Stomach (tissue), 4 donors: Measurements from ENCODE around the gene GPLD1.

ENCODE experiments used
- EP300 ChIP-seq: sonication (generic); formaldehyde crosslinking; IDR thresholded peaks from one replicate; pipeline ENCODE4 v1.6.1; 2017; ENCODE audit warnings: antibody characterized with exemption
- POLR2A ChIP-seq, 4 donors: fragments of 450-650 bp; IDR thresholded peaks; one replicate each; pipeline ENCODE4 v1.6.1; 2016; ENCODE audit warnings: antibody characterized with exemption in 4 of 4, control low read depth in 2 of 4, mild to moderate bottlenecking in 1 of 4, moderate library complexity in 1 of 4
- POLR2AphosphoS5 ChIP-seq, 3 donors: sonication (generic); formaldehyde crosslinking; IDR thresholded peaks; one replicate each; pipeline ENCODE4 v1.6.1; 2016; ENCODE audit warnings: antibody characterized with exemption in 3 of 3
- TF ChIP-seq, protein P1 (sequence below), 7 experiments: fragments of 450-650 bp in 4 of 7; fragments of 200-600 bp in 3 of 7; sonication (generic) in 3 of 7; IDR thresholded peaks; one replicate each; pipeline ENCODE4 v1.5.1; 2016 to 2019; ENCODE audit warnings: antibody characterized with exemption in 7 of 7, control low read depth in 2 of 7, mild to moderate bottlenecking in 1 of 7

GRCh38 chr6:24448396-24448795 lies 41.0 kb downstream of the GPLD1 start:
- TF ChIP-seq POLR2A (IDR thresholded peaks at IDR 0.05) (no peak), POLR2AphosphoS5 (IDR thresholded peaks at IDR 0.05) (no peak), EP300 (no peak)
- TF ChIP-seq, protein P1, sequence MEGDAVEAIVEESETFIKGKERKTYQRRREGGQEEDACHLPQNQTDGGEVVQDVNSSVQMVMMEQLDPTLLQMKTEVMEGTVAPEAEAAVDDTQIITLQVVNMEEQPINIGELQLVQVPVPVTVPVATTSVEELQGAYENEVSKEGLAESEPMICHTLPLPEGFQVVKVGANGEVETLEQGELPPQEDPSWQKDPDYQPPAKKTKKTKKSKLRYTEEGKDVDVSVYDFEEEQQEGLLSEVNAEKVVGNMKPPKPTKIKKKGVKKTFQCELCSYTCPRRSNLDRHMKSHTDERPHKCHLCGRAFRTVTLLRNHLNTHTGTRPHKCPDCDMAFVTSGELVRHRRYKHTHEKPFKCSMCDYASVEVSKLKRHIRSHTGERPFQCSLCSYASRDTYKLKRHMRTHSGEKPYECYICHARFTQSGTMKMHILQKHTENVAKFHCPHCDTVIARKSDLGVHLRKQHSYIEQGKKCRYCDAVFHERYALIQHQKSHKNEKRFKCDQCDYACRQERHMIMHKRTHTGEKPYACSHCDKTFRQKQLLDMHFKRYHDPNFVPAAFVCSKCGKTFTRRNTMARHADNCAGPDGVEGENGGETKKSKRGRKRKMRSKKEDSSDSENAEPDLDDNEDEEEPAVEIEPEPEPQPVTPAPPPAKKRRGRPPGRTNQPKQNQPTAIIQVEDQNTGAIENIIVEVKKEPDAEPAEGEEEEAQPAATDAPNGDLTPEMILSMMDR (IDR thresholded peaks at IDR 0.05), result no peak
